IMR-90 (cell line): ENCODE measurements around the gene SBSN. TPM values are rescaled to one million over a fixed set of nuclear protein-coding genes. Genes with fewer than 3 reads are reported as not detected.

ENCODE experiments used
- ATAC-seq: fragments of 200-7000 bp; cut with Tn5 transposase; 2 replicates; pipeline ENCODE4 v1.9.1; 2020; ENCODE audit warnings: low read depth, mild to moderate bottlenecking, moderate library complexity
- BruUV-seq: library from RNA; stranded (reverse); fragments of 400-500 nt; replicated peaks from 2 replicates; lab custom pipeline; 2021; lab: Mats Ljungman, UMichigan
- CTCF ChIA-PET: fragments of 300-600 bp; formaldehyde crosslinking; extraction: SDS; loops from one replicate; lab custom pipeline; 2021; ENCODE audit warnings: antibody characterized with exemption; lab: Yijun Ruan, JAX
- POLR2A ChIA-PET: fragments of 300-600 bp; sonication (Branson Sonifier 250); formaldehyde crosslinking; loops from one replicate; lab custom pipeline; 2022; ENCODE audit warnings: antibody characterized with exemption; ENCODE audit not compliant: unreplicated experiment; lab: Charles Lee
- DNase-seq: peaks from one replicate; pipeline ENCODE4 v3.0.0; 2013
- H2AFZ ChIP-seq: replicated peaks from 2 replicates; pipeline ENCODE3; 2013; ENCODE audit warnings: low read length, mild to moderate bottlenecking; ENCODE audit not compliant: poor library complexity
- H2AK5ac ChIP-seq: 2 replicates; pipeline ENCODE4 v1.6.1; 2013; ENCODE audit warnings: low read depth, low read length, inconsistent platforms
- H2AK9ac ChIP-seq: replicated peaks from 2 replicates; pipeline ENCODE3; 2013; ENCODE audit warnings: mild to moderate bottlenecking, low read depth, low read length, moderate library complexity; ENCODE audit not compliant: poor library complexity
- H2BK120ac ChIP-seq: 2 replicates; pipeline ENCODE4 v1.6.1; 2013; ENCODE audit warnings: low read depth, low read length, inconsistent platforms
- H2BK15ac ChIP-seq: 3 replicates; pipeline ENCODE4 v1.6.1; 2013; ENCODE audit warnings: low read depth, low read length, inconsistent platforms
- H2BK20ac ChIP-seq: 2 replicates; pipeline ENCODE4 v1.6.1; 2013; ENCODE audit warnings: low read depth, mild to moderate bottlenecking, inconsistent platforms, low read length, moderate library complexity
- H2BK5ac ChIP-seq: 2 replicates; pipeline ENCODE4 v1.6.1; 2013; ENCODE audit warnings: mild to moderate bottlenecking, low read depth, low read length, inconsistent platforms; ENCODE audit not compliant: poor library complexity, severe bottlenecking
- H3K14ac ChIP-seq: replicated peaks from 2 replicates; pipeline ENCODE4 v1.6.1; 2013; ENCODE audit warnings: low read depth, low read length, inconsistent platforms
- H3K18ac ChIP-seq: 2 replicates; pipeline ENCODE4 v1.6.1; 2013; ENCODE audit warnings: low read depth, low read length, control low read depth
- H3K23ac ChIP-seq: 2 replicates; pipeline ENCODE4 v1.6.1; 2013; ENCODE audit warnings: low read depth, low read length, inconsistent platforms
- H3K27ac ChIP-seq: 2 replicates; pipeline ENCODE4 v1.5.1; 2013; ENCODE audit warnings: mild to moderate bottlenecking, control low read depth, low read length; ENCODE audit not compliant: insufficient read depth
- H3K27me3 ChIP-seq: 2 replicates; pipeline ENCODE4 v1.6.1; 2013; ENCODE audit warnings: low read length; ENCODE audit not compliant: control insufficient read depth, insufficient read depth
- H3K36me3 ChIP-seq: 2 replicates; pipeline ENCODE4 v1.6.1; 2013; ENCODE audit warnings: low read length, mixed read lengths; ENCODE audit not compliant: control insufficient read depth, insufficient read depth
- H3K4ac ChIP-seq: 2 replicates; pipeline ENCODE4 v1.6.1; 2013; ENCODE audit warnings: low read depth, low read length, inconsistent platforms
- H3K4me1 ChIP-seq: 2 replicates; pipeline ENCODE4 v1.6.1; 2013; ENCODE audit warnings: low read length, mixed read lengths; ENCODE audit not compliant: control insufficient read depth, insufficient read depth
- H3K4me2 ChIP-seq: 2 replicates; pipeline ENCODE4 v1.6.1; 2013; ENCODE audit warnings: low read depth, mild to moderate bottlenecking, control low read depth, low read length, moderate library complexity
- H3K4me3 ChIP-seq: 2 replicates; pipeline ENCODE4 v1.5.1; 2013; ENCODE audit warnings: low read depth, mild to moderate bottlenecking, control low read depth, low read length, moderate library complexity; ENCODE audit not compliant: insufficient read depth
- H3K56ac ChIP-seq: 2 replicates; pipeline ENCODE4 v1.6.1; 2013; ENCODE audit warnings: low read length, inconsistent platforms; ENCODE audit not compliant: insufficient read depth; ENCODE audit errors: extremely low read depth
- H3K79me1 ChIP-seq, 2 experiments: 2 replicates each; pipeline ENCODE4 v1.6.1; 2013; ENCODE audit warnings: low read length in 2 of 2, inconsistent platforms in 1 of 2, low read depth in 1 of 2
- H3K9ac ChIP-seq: 2 replicates; pipeline ENCODE4 v1.6.1; 2013; ENCODE audit warnings: low read depth, low read length, control low read depth
- H3K9me1 ChIP-seq: 2 replicates; pipeline ENCODE4 v1.6.1; 2013; ENCODE audit warnings: low read length, inconsistent platforms; ENCODE audit not compliant: insufficient read depth
- H3K9me3 ChIP-seq: 2 replicates; pipeline ENCODE4 v1.6.1; 2013; ENCODE audit warnings: low read length; ENCODE audit not compliant: control insufficient read depth, insufficient read depth
- H4K20me1 ChIP-seq: 2 replicates; pipeline ENCODE4 v1.6.1; 2013; ENCODE audit warnings: low read length, inconsistent platforms; ENCODE audit not compliant: insufficient read depth
- H4K5ac ChIP-seq: 2 replicates; pipeline ENCODE4 v1.6.1; 2013; ENCODE audit warnings: mild to moderate bottlenecking, low read depth, low read length, control low read depth
- H4K8ac ChIP-seq, 2 experiments: 2 replicates each; pipeline ENCODE4 v1.6.1; 2013; ENCODE audit warnings: low read depth in 2 of 2, low read length in 2 of 2, control low read depth in 1 of 2, inconsistent platforms in 1 of 2
- H4K91ac ChIP-seq: 2 replicates; pipeline ENCODE4 v1.6.1; 2013; ENCODE audit warnings: low read depth, low read length, inconsistent platforms; ENCODE audit not compliant: insufficient read depth
- BHLHE40 ChIP-seq: fragments of 150-350 bp; IDR thresholded peaks from 2 replicates; pipeline ENCODE4 v1.6.1; 2016; ENCODE audit warnings: mild to moderate bottlenecking, low read depth, low read length
- CEBPB ChIP-seq: IDR thresholded peaks from 2 replicates; pipeline ENCODE4 v1.6.1; 2012; ENCODE audit warnings: low read depth, low read length, improper control_type of control experiment
- CHD1 ChIP-seq: IDR thresholded peaks from 2 replicates; pipeline ENCODE4 v1.6.1; 2012; ENCODE audit warnings: low read depth, low read length, improper control_type of control experiment
- FOS ChIP-seq: fragments of 150-350 bp; IDR thresholded peaks from 2 replicates; pipeline ENCODE4 v1.6.1; 2016; ENCODE audit warnings: low read depth, low read length
- MAFK ChIP-seq: IDR thresholded peaks from 2 replicates; pipeline ENCODE4 v1.6.1; 2012; ENCODE audit warnings: low read depth, low read length, improper control_type of control experiment
- MAZ ChIP-seq: IDR thresholded peaks from 2 replicates; pipeline ENCODE4 v1.6.1; 2012; ENCODE audit warnings: low read depth, mild to moderate bottlenecking, low read length, improper control_type of control experiment, moderate library complexity, borderline replicate concordance
- MXI1 ChIP-seq: IDR thresholded peaks from 2 replicates; pipeline ENCODE4 v1.6.1; 2012; ENCODE audit warnings: low read depth, mild to moderate bottlenecking, low read length, moderate library complexity, borderline replicate concordance
- NFE2L2 ChIP-seq: fragments of 150-350 bp; IDR thresholded peaks from 2 replicates; pipeline ENCODE4 v1.6.1; 2016; ENCODE audit warnings: low read depth, mild to moderate bottlenecking, low read length
- SMC3 ChIP-seq: fragments of 150-350 bp; IDR thresholded peaks from 2 replicates; pipeline ENCODE4 v1.6.1; 2016; ENCODE audit warnings: low read depth, mild to moderate bottlenecking, antibody characterized with exemption, low read length, moderate library complexity
- WGBS, 2 experiments: methylation state at CpG; one replicate each; pipeline versions ENCODE4 v1.1.5 to v1.1.7; 2013; ENCODE audit warnings: missing lambda C conversion rate in 2 of 2; ENCODE audit not compliant: insufficient read length in 1 of 2; ENCODE audit errors: extremely low coverage in 2 of 2; 5-methylcytosine and 5-hydroxymethylcytosine counted together
- dilution Hi-C: fragments of 300-500 bp; cut with HindIII; formaldehyde crosslinking; loops from one replicate; pipeline ENCODE4 v1.14.3; 2018; ENCODE audit warnings: low sequenced_read_pairs; ENCODE audit not compliant: unreplicated experiment
- in situ Hi-C: fragments of 300-500 bp; cut with MboI; formaldehyde crosslinking; loops from 3 replicates; pipeline ENCODE4 v1.14.3; 2019; ENCODE audit warnings: low sequenced_read_pairs, inconsistent platforms, mixed read lengths
- intact Hi-C: fragments of 100-400 bp; cut with micrococcal nuclease; formaldehyde crosslinking; loops from 2 replicates; pipeline ENCODE4 v1.10.0; 2022
- polyA plus RNA-seq, 3 experiments: library from polyadenylated mRNA; depleted of rRNA; stranded (reverse); fragments of >200 nt; gene quantifications; 2 replicates each; pipeline ENCODE4 v1.2.3, GENCODE V29; 2012; ENCODE audit warnings: low replicate concordance in 1 of 3
- total RNA-seq: library from RNA; depleted of rRNA; stranded (reverse); fragments of >200 nt; gene quantifications from 2 replicates; pipeline ENCODE4 v1.2.3, GENCODE V29; 2012

SBSN gene
- total and polyA plus RNA-seq, 2 of the 4 experiments (the other 2 are of a cell fraction) = 0.72 to 6.4 TPM

GRCh38 chr19:35506011-35506410 is 22.1 kb downstream of the SBSN start:
- Histone ChIP-seq H3K4me1 (no peaks in the 10 kb centered on the region; the same call in 1 of the 2 replicates), H3K9me1 (no peaks in the 10 kb centered on the region; the same call in 1 of the 2 replicates), H2BK5ac (no peak overlapping the region), H3K4ac (no peak overlapping the region), H4K20me1 (no peaks in the 10 kb centered on the region), H2BK15ac (no peak overlapping the region), H3K27ac (no peak overlapping the region), H2BK20ac (no peak overlapping the region), H3K27me3 (peaks cover 68% of the 10 kb centered on the region), H2BK120ac (no peak overlapping the region), H4K8ac (no peak overlapping the region), H3K9ac (no peak overlapping the region), H3K4me3 (no peak overlapping the region), H3K18ac (no peak overlapping the region), H3K9me3 (no peaks in the 10 kb centered on the region), H3K36me3 (no peaks in the 10 kb centered on the region), H3K14ac (no peak overlapping the region), H3K4me2 (no peak overlapping the region), H4K91ac (no peak overlapping the region), H3K23ac (no peak overlapping the region), H3K79me1 (no peaks in the 10 kb centered on the region), H2AK5ac (no peak overlapping the region), H4K5ac (no peak overlapping the region), H2AK9ac (no peak overlapping the region), H3K56ac (no peak overlapping the region), H2AFZ (no peak overlapping the region)
- in situ Hi-C loops (no loop called here), dilution Hi-C loops (no loop called here), intact Hi-C loops (no loop called here)
- DNase-seq (no peak), ATAC-seq (no peak)
- POLR2A ChIA-PET = no interaction called here
- TF ChIP-seq FOS = no peak
- no peak for TF ChIP-seq BHLHE40
- no peak for TF ChIP-seq MXI1
- no peak for TF ChIP-seq MAFK
- no peak for TF ChIP-seq NFE2L2
- no peak for TF ChIP-seq SMC3
- TF ChIP-seq MAZ = no peak
- TF ChIP-seq CHD1 = no peak
- no peak for TF ChIP-seq CEBPB
- CTCF ChIA-PET = interaction anchor here (2.8 kb wide), 1 partner anchor 11 kb away, joined by 11 read pairs; no protein-coding TSS in a partner anchor
- WGBS, 2 experiments = no CpG with 5 or more reads among the region's 7 CpGs
- BruUV-seq = no TSS peak
